OCI-LY3 (cell line): ENCODE data around the gene MAN2A1.

ENCODE experiments used
- H2AFZ ChIP-seq: fragments of 200-600, 300-600 bp; shearing (Covaris generic); 2 replicates; pipeline ENCODE4 v1.6.0; 2014; ENCODE audit warnings: antibody characterized with exemption, low read depth, low read length
- H3K27ac ChIP-seq: fragments of 200-600, 300-600 bp; sonication (generic); 2 replicates; pipeline ENCODE4 v1.5.1; 2014; ENCODE audit warnings: mild to moderate bottlenecking, low read length, moderate library complexity, mixed read lengths
- H3K27me3 ChIP-seq: fragments of 200-600, 300-600 bp; sonication (generic); 2 replicates; pipeline ENCODE4 v1.6.1; 2014; ENCODE audit warnings: low read depth, low read length, mixed read lengths
- H3K36me3 ChIP-seq: fragments of 200-600, 300-600 bp; sonication (generic); replicated peaks from 2 replicates; pipeline ENCODE3; 2014; ENCODE audit warnings: low read depth, low read length, mixed read lengths
- H3K4me1 ChIP-seq: fragments of 300-600, 200-600 bp; sonication (generic); 2 replicates; pipeline ENCODE4 v1.6.1; 2014; ENCODE audit warnings: low read length, mixed read lengths
- H3K4me2 ChIP-seq: fragments of 200-600, 300-600 bp; sonication (generic); 2 replicates; pipeline ENCODE4 v1.6.1; 2014; ENCODE audit warnings: low read length, mixed read lengths
- H3K4me3 ChIP-seq: fragments of 300-600, 200-600 bp; sonication (generic); 2 replicates; pipeline ENCODE4 v1.5.1; 2014; ENCODE audit warnings: antibody characterized with exemption, mild to moderate bottlenecking, low read length, moderate library complexity
- H3K79me2 ChIP-seq: fragments of 300-600, 200-600 bp; shearing (Covaris generic); 2 replicates; pipeline ENCODE4 v1.6.1; 2014; ENCODE audit warnings: mild to moderate bottlenecking, low read length, mixed read lengths
- H3K9ac ChIP-seq: fragments of 300-600, 200-600 bp; shearing (Covaris generic); 2 replicates; pipeline ENCODE4 v1.6.0; 2014; ENCODE audit warnings: mild to moderate bottlenecking, low read length, moderate library complexity
- H3K9me3 ChIP-seq: fragments of 200-600, 300-600 bp; shearing (Covaris generic); 2 replicates; pipeline ENCODE4 v1.6.1; 2014; ENCODE audit warnings: low read length, mixed read lengths; ENCODE audit not compliant: insufficient read depth
- H4K20me1 ChIP-seq: fragments of 200-600, 300-600 bp; sonication (generic); 2 replicates; pipeline ENCODE4 v1.6.1; 2016; ENCODE audit warnings: low read length, mixed read lengths; ENCODE audit not compliant: insufficient read depth
- EZH2phosphoT487 ChIP-seq: fragments of 200-600 bp; shearing (Covaris generic); IDR thresholded peaks from 2 replicates; pipeline ENCODE4 v1.6.1; 2018; ENCODE audit warnings: antibody characterized with exemption, mixed run types, low read depth
- TF ChIP-seq, protein P1 (sequence below): fragments of 200-600, 300-600 bp; sonication (generic); IDR thresholded peaks from 2 replicates; pipeline ENCODE4 v1.5.1; 2014; ENCODE audit warnings: antibody characterized with exemption, low read length, low read depth

MAN2A1 gene

DNA sequence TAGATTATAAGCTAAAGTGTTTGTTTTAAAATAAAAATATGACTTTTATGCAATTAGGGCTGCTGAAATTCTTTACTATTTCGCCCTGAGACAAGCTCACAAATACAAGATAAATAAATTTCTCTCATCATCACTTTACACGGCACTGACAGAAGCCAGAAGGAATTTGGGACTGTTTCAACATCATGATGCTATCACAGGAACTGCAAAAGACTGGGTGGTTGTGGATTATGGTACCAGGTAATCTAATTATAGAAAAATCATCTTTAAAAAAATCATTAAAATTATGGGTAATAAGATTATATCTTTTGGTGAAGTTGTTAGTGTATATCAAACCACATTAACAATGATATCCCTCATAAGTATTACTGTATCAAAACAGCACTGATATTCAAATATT, 95.0 kb downstream of the MAN2A1 start:
- Histone ChIP-seq H3K27me3 (no peaks in the 10 kb centered on the region), H3K27ac (no peak overlapping the region), H3K36me3 (peaks cover 8% of the 10 kb centered on the region), H3K4me1 (peaks cover 29% of the 10 kb centered on the region), H3K4me2 (no peak overlapping the region), H2AFZ (no peak overlapping the region), H3K79me2 (no peaks in the 10 kb centered on the region), H3K9ac (no peak overlapping the region), H3K9me3 (no peaks in the 10 kb centered on the region), H3K4me3 (no peak overlapping the region), H4K20me1 (peaks cover 5% of the 10 kb centered on the region; the same call in 1 of the 2 replicates)
- TF ChIP-seq EZH2phosphoT487, result no peak
- TF ChIP-seq, protein P1, sequence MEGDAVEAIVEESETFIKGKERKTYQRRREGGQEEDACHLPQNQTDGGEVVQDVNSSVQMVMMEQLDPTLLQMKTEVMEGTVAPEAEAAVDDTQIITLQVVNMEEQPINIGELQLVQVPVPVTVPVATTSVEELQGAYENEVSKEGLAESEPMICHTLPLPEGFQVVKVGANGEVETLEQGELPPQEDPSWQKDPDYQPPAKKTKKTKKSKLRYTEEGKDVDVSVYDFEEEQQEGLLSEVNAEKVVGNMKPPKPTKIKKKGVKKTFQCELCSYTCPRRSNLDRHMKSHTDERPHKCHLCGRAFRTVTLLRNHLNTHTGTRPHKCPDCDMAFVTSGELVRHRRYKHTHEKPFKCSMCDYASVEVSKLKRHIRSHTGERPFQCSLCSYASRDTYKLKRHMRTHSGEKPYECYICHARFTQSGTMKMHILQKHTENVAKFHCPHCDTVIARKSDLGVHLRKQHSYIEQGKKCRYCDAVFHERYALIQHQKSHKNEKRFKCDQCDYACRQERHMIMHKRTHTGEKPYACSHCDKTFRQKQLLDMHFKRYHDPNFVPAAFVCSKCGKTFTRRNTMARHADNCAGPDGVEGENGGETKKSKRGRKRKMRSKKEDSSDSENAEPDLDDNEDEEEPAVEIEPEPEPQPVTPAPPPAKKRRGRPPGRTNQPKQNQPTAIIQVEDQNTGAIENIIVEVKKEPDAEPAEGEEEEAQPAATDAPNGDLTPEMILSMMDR, result no peak

DNA sequence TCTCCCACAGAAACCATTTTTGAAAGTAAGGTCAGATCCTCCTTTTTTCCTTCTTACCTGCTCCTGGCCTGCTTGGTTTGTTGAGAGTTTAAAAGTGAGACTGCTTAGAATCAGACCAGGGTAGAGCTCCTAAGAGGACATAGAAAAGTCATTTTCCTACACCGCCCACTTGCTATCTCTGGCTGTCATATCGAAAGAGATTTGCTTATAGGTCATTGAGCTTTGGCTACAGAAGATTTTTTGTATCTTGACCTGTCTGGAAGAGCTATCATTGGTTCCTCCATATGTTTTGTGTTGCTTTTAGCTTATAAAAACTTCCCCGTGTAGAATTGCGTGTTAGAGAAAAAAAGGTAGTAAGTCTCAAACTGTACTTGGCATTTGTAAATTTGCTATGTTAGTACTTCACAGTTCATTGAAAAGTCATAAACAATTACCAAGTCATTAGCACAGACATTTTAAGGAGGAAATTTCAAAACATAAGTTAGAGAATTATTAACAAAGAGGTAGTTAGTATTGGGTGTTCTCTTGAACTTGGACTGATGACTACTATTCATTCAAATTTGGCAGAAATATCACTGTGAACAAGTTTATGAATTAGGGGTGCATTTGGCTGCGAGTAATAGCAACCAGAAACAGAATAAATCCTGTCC, 96.6 kb downstream of the MAN2A1 start:
- Histone ChIP-seq H3K9ac (no peak overlapping the region), H3K4me1 (peaks cover 29% of the 10 kb centered on the region), H3K27me3 (no peaks in the 10 kb centered on the region), H3K27ac (no peak overlapping the region), H3K4me3 (no peak overlapping the region), H3K36me3 (peaks cover 15% of the 10 kb centered on the region), H3K9me3 (0 out of 2 replicates have a peak, but pooled peaks cover 3% of the 10 kb centered on the region), H3K4me2 (no peak overlapping the region), H4K20me1 (peaks cover 5% of the 10 kb centered on the region; the same call in 1 of the 2 replicates), H3K79me2 (no peaks in the 10 kb centered on the region), H2AFZ (no peak overlapping the region)
- TF ChIP-seq EZH2phosphoT487, result no peak
- TF ChIP-seq, protein P1, result no peak

DNA sequence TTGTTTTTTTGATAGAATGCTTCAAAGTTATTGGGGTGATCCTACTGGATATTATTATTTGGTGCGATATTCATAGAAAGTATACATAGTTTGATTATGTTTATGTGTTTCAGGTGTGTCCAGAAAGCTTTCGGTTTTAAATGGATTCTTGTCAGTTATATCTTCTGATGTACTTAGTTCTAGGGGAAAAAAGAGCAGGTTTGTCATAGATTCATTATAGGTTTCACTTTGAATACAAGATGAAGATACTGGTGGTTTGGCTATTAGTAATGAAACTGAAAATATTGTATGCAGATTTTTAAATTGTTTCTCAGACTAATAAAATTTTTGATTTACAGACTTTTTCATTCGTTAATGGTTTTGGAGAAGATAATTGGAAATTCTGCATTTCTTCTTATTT, 98.9 kb downstream of the MAN2A1 start:
- H3K36me3 ChIP-seq, result peaks cover 35% of the 10 kb centered on the region

DNA sequence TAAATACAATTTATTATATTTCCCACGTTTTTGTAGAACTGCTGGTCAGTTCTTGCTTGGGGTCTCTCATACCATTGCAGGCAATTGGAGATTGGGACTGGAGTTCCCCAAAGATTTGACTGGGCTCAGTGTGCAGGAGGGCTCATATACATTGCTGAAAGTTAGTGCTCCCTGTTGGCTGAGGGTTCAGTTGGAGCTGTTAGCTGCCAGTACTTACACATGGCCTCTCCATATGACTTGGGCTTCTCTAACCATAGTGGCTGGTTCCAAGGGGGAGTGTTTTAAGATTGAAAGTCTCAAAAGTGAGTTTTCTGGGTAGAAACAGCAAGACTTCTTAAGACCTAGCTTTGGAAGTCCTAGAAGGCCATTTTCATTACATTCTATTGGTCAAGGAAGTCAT, 102.9 kb downstream of the MAN2A1 start:
- Histone ChIP-seq H3K9ac (no peak overlapping the region), H3K27ac (no peak overlapping the region), H3K4me1 (peaks cover 18% of the 10 kb centered on the region), H3K36me3 (peaks cover 48% of the 10 kb centered on the region), H4K20me1 (peaks cover 5% of the 10 kb centered on the region; the same call in 1 of the 2 replicates), H3K4me3 (no peak overlapping the region), H3K79me2 (no peaks in the 10 kb centered on the region), H3K27me3 (no peaks in the 10 kb centered on the region), H3K4me2 (no peak overlapping the region), H2AFZ (no peak overlapping the region), H3K9me3 (peaks cover 10% of the 10 kb centered on the region; the same call in 1 of the 2 replicates)
- TF ChIP-seq EZH2phosphoT487, result no peak
- TF ChIP-seq, protein P1, result no peak

More for the DNA sequence above, 98.9 kb downstream of the MAN2A1 start:
- no peaks in the 10 kb centered on the region for H3K79me2 ChIP-seq
- peaks cover 29% of the 10 kb centered on the region for H3K4me1 ChIP-seq
- TF ChIP-seq, protein P1, result no peak
- H3K9me3 ChIP-seq, result peaks cover 10% of the 10 kb centered on the region; the same call in 1 of the 2 replicates
- H4K20me1 ChIP-seq, result peaks cover 5% of the 10 kb centered on the region; the same call in 1 of the 2 replicates
- no peak overlapping the region for H3K9ac ChIP-seq
- H3K4me3 ChIP-seq, result peak overlapping the region; percentile 49
- peak overlapping the region; percentile 58 for H3K4me2 ChIP-seq
- peak overlapping the region; percentile 19; the same call in 1 of the 2 replicates for H3K27ac ChIP-seq
- no peak overlapping the region for H2AFZ ChIP-seq
- H3K27me3 ChIP-seq, result no peaks in the 10 kb centered on the region
